ENCODE results near the gene LRBA. TPM values are rescaled to one million over a fixed set of nuclear protein-coding genes. Genes with fewer than 3 reads are reported as not detected.

The LRBA gene
- total and polyA plus RNA-seq, 4 donors: 11.8 to 149 (median 34.2) TPM

DNA sequence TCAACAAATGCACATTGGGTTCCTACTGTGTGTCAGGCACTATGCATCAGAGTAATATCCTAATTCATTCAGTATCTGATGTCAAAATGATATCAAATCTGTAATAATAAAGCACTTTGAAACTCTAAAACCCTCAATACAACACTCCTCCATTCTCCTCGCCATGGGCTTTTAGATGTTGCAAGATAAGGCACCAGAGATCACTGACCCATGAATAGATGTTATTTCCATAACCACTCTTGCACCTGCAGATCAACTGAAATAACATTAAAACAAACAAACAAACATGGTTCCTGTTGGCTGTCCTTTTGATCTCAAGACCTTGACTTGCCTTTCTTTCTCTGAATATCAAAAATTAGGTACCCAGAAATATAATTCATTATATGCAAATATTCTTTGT, 333.0 kb downstream of the LRBA start:
- Histone ChIP-seq H3K9me3 (ENCODE audit: control insufficient read depth in 4 of 4, insufficient read depth in 3 of 4, low read length in 3 of 4) (peaks cover 0 to 1% (median 0%) of the 10 kb centered on the region in 4 donors), H3K36me3 (ENCODE audit: control insufficient read depth in 4 of 4, insufficient read depth in 4 of 4, low read length in 4 of 4) (peaks cover 0 to 2% (median 0%) of the 10 kb centered on the region in 4 donors), H3K27ac (ENCODE audit: low read depth in 1 of 2, low read length in 1 of 2) (no peak overlapping the region), H3K4me1 (ENCODE audit: control insufficient read depth in 5 of 5, insufficient read depth in 5 of 5, low read length in 5 of 5) (no peaks in the 10 kb centered on the region), H3K9ac (ENCODE audit: insufficient read depth in 1 of 2, low read length in 2 of 2) (no peak overlapping the region), H3K27me3 (ENCODE audit: control insufficient read depth in 3 of 3, insufficient read depth in 3 of 3, low read length in 2 of 3) (no peaks in the 10 kb centered on the region), H3K4me3 (no peak overlapping the region)
- WGBS, 2 donors: 91 to 93% methylated on average over 1 of the region's 1 CpG
- DNase-seq (no peak), ATAC-seq (ENCODE audit: insufficient read depth, low FRiP score) (no peak)
- TF ChIP-seq, protein P1, sequence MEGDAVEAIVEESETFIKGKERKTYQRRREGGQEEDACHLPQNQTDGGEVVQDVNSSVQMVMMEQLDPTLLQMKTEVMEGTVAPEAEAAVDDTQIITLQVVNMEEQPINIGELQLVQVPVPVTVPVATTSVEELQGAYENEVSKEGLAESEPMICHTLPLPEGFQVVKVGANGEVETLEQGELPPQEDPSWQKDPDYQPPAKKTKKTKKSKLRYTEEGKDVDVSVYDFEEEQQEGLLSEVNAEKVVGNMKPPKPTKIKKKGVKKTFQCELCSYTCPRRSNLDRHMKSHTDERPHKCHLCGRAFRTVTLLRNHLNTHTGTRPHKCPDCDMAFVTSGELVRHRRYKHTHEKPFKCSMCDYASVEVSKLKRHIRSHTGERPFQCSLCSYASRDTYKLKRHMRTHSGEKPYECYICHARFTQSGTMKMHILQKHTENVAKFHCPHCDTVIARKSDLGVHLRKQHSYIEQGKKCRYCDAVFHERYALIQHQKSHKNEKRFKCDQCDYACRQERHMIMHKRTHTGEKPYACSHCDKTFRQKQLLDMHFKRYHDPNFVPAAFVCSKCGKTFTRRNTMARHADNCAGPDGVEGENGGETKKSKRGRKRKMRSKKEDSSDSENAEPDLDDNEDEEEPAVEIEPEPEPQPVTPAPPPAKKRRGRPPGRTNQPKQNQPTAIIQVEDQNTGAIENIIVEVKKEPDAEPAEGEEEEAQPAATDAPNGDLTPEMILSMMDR (IDR thresholded peaks at IDR 0.05; ENCODE audit: control extremely low read depth, extremely low read depth): no peak

DNA sequence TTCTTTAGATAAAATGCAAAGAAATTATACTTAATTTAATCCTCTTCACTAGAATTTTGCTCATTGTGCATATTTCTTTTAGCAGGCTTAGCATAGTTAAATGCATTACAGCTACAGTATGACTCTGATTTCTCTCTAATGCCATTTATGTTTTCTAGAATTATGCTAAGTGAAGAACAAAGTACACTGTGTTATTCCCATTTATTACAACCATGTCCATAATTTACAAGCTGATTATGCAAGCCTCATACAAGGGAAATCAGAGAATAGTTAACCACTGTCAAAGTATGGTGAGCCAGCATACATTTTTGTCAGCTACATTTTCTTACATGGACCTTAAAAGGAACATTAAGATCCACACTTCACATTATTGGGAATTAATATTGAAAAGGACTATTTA, 334.0 kb downstream of the LRBA start:
- Histone ChIP-seq H3K27me3 (ENCODE audit: control insufficient read depth in 3 of 3, insufficient read depth in 3 of 3, low read length in 2 of 3) (no peaks in the 10 kb centered on the region), H3K9ac (ENCODE audit: insufficient read depth in 1 of 2, low read length in 2 of 2) (no peak overlapping the region), H3K4me3 (no peak overlapping the region), H3K36me3 (ENCODE audit: control insufficient read depth in 4 of 4, insufficient read depth in 4 of 4, low read length in 4 of 4) (peaks cover 0 to 2% (median 0%) of the 10 kb centered on the region in 4 donors), H3K9me3 (ENCODE audit: control insufficient read depth in 4 of 4, insufficient read depth in 3 of 4, low read length in 3 of 4) (peaks cover 0 to 1% (median 0%) of the 10 kb centered on the region in 4 donors), H3K27ac (ENCODE audit: low read depth in 1 of 2, low read length in 1 of 2) (no peak overlapping the region), H3K4me1 (ENCODE audit: control insufficient read depth in 5 of 5, insufficient read depth in 5 of 5, low read length in 5 of 5) (no peaks in the 10 kb centered on the region)
- no peak for ATAC-seq (ENCODE audit: insufficient read depth, low FRiP score)
- TF ChIP-seq, protein P1 (IDR thresholded peaks at IDR 0.05; ENCODE audit: control extremely low read depth, extremely low read depth): no peak
- DNase-seq: no peak

DNA sequence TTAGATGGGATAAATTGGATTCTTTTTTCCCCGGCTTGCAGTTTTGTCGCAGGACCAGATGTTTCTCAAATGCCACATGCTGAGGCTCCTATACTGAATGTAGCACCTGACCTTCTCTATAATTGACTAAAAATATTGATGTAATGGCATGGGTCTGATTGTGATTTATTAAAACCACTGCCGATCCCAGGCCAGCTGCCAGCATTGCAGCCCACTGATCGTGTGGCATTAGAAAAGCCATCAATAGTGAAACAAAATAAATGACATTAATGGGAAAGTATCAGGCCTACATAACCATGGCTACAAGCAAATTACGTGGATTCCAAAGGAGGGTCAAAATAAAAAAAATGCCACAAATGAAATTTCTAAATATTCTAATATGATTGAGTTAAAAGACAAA, 334.4 kb downstream of the LRBA start:
- no peaks in the 10 kb centered on the region for H3K27me3 ChIP-seq (ENCODE audit: control insufficient read depth in 3 of 3, insufficient read depth in 3 of 3, low read length in 2 of 3)
- no peak overlapping the region for H3K9ac ChIP-seq (ENCODE audit: insufficient read depth in 1 of 2, low read length in 2 of 2)
- H3K36me3 ChIP-seq (ENCODE audit: control insufficient read depth in 4 of 4, insufficient read depth in 4 of 4, low read length in 4 of 4): peaks cover 0 to 2% (median 0%) of the 10 kb centered on the region in 4 donors
- no peak for DNase-seq
- H3K4me1 ChIP-seq (ENCODE audit: control insufficient read depth in 5 of 5, insufficient read depth in 5 of 5, low read length in 5 of 5): no peaks in the 10 kb centered on the region
- peaks cover 0 to 1% (median 0%) of the 10 kb centered on the region in 4 donors for H3K9me3 ChIP-seq (ENCODE audit: control insufficient read depth in 4 of 4, insufficient read depth in 3 of 4, low read length in 3 of 4)
- no peak overlapping the region for H3K4me3 ChIP-seq
- WGBS, 2 donors: 76 to 87% methylated on average over 5 of the region's 5 CpGs
- no peak overlapping the region for H3K27ac ChIP-seq (ENCODE audit: low read depth in 1 of 2, low read length in 1 of 2)
- TF ChIP-seq, protein P1 (IDR thresholded peaks at IDR 0.05; ENCODE audit: control extremely low read depth, extremely low read depth): no peak
- no peak for ATAC-seq (ENCODE audit: insufficient read depth, low FRiP score)

DNA sequence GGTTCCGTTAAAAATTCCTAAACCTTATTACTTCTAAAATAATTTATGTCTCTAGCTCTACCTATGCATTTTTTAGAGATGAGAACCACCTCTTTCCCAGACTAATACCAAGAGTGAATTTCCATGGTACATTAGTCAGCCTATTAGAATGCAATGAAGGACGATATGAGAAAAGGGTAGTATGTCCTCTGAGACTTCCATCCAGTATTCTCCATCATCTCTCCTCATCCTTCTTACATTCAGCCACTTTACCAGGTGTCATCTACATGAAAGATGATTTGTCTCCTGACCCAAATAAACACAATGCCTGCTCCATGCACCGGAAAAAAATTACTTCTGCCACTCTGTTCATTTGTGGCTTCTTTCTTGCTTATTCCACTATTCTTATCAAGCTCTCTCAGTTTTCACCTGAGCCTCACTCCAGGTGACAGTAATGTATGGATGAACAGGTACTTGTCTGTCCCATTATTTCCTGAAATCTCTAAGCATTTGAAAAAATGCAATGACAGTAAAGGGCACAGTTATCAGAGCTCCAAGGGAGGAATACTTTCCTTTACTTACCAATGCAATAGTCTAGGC, 335.2 kb downstream of the LRBA start:
- H3K4me3 ChIP-seq: no peak overlapping the region
- no peak for DNase-seq
- WGBS, 2 donors: 95 to 97% methylated on average over 3 of the region's 3 CpGs
- no peak overlapping the region for H3K27ac ChIP-seq (ENCODE audit: low read depth in 1 of 2, low read length in 1 of 2)
- peaks cover 0 to 1% (median 0%) of the 10 kb centered on the region in 4 donors for H3K9me3 ChIP-seq (ENCODE audit: control insufficient read depth in 4 of 4, insufficient read depth in 3 of 4, low read length in 3 of 4)
- no peaks in the 10 kb centered on the region for H3K4me1 ChIP-seq (ENCODE audit: control insufficient read depth in 5 of 5, insufficient read depth in 5 of 5, low read length in 5 of 5)
- no peak for ATAC-seq (ENCODE audit: insufficient read depth, low FRiP score)
- H3K27me3 ChIP-seq (ENCODE audit: control insufficient read depth in 3 of 3, insufficient read depth in 3 of 3, low read length in 2 of 3): no peaks in the 10 kb centered on the region
- TF ChIP-seq, protein P1 (IDR thresholded peaks at IDR 0.05; ENCODE audit: control extremely low read depth, extremely low read depth): no peak
- peaks cover 0 to 2% (median 0%) of the 10 kb centered on the region in 4 donors for H3K36me3 ChIP-seq (ENCODE audit: control insufficient read depth in 4 of 4, insufficient read depth in 4 of 4, low read length in 4 of 4)
- no peak overlapping the region for H3K9ac ChIP-seq (ENCODE audit: insufficient read depth in 1 of 2, low read length in 2 of 2)
